ENCODE measurements around the gene DAGLA.

DNA sequence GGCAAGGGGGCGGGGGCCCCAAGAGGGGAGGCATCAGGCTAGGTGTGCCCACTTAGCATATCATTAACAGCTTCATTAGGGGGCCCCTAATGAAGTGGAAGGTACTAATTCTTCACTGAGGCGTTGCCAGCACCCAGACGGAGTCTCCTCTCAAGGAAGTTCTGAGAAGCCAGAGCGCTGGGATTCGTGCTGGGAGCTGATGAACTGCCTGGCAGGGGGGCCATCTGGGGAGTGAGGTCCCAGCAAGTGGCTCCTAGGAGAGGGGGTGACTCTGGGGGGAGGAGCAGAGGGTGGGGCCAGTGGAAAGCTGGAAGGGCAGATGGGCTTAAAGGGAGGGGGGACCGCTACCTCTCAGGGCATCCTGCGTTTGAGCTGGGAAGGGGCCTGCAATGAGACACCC lies 29.8 kb downstream of the DAGLA start:
- TF ChIP-seq, protein P1, sequence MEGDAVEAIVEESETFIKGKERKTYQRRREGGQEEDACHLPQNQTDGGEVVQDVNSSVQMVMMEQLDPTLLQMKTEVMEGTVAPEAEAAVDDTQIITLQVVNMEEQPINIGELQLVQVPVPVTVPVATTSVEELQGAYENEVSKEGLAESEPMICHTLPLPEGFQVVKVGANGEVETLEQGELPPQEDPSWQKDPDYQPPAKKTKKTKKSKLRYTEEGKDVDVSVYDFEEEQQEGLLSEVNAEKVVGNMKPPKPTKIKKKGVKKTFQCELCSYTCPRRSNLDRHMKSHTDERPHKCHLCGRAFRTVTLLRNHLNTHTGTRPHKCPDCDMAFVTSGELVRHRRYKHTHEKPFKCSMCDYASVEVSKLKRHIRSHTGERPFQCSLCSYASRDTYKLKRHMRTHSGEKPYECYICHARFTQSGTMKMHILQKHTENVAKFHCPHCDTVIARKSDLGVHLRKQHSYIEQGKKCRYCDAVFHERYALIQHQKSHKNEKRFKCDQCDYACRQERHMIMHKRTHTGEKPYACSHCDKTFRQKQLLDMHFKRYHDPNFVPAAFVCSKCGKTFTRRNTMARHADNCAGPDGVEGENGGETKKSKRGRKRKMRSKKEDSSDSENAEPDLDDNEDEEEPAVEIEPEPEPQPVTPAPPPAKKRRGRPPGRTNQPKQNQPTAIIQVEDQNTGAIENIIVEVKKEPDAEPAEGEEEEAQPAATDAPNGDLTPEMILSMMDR (IDR thresholded peaks at IDR 0.05; ENCODE audit: poor library complexity), result no peak
- no peak for TF ChIP-seq EZH2 (IDR thresholded peaks at IDR 0.05; ENCODE audit: borderline replicate concordance)

Data from hepatocyte (in vitro differentiated cells).